ENCODE measurements around the gene BTBD16. TPM values are rescaled to one million over a fixed set of nuclear protein-coding genes. Genes with fewer than 3 reads are reported as not detected.

BTBD16 gene
- total RNA-seq, 1 donor from 2014 or later, result not detected

DNA sequence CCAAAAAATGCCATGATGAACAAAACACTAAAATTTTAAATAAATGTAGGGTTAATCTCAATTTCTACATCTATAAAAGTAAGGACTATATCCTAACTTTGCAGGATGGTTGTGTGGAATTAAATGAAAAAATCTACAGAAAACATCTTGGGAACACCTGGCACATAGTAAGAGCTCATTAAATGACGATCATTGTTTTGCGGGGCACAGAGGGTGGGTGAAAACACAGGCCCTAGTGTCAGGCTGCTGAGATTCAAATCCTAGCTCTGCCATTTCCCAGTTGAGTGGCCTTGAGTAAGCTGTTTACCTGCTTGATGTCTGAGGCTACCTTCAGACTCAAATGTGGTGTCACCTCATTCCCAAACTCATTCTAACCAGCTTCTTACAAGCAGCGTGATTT, 35.6 kb downstream of the BTBD16 start:
- no peaks in the 10 kb centered on the region for H3K36me3 ChIP-seq
- no peaks in the 10 kb centered on the region for H3K27me3 ChIP-seq
- TF ChIP-seq, protein P1, sequence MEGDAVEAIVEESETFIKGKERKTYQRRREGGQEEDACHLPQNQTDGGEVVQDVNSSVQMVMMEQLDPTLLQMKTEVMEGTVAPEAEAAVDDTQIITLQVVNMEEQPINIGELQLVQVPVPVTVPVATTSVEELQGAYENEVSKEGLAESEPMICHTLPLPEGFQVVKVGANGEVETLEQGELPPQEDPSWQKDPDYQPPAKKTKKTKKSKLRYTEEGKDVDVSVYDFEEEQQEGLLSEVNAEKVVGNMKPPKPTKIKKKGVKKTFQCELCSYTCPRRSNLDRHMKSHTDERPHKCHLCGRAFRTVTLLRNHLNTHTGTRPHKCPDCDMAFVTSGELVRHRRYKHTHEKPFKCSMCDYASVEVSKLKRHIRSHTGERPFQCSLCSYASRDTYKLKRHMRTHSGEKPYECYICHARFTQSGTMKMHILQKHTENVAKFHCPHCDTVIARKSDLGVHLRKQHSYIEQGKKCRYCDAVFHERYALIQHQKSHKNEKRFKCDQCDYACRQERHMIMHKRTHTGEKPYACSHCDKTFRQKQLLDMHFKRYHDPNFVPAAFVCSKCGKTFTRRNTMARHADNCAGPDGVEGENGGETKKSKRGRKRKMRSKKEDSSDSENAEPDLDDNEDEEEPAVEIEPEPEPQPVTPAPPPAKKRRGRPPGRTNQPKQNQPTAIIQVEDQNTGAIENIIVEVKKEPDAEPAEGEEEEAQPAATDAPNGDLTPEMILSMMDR (IDR thresholded peaks at IDR 0.05), result no peak
- peak overlapping the region; percentile 92 to 93 for H3K27ac ChIP-seq
- intact Hi-C loops (cut with DNase I), result loop anchor here (2.0 kb wide), 1 partner anchor 192 kb away; no protein-coding TSS in a partner anchor
- no peaks in the 10 kb centered on the region for H3K9me3 ChIP-seq
- H3K4me3 ChIP-seq, result no peak overlapping the region
- DNase-seq (ENCODE audit: low spot score in 2 of 2), result no peak
- peaks cover 10 to 14% of the 10 kb centered on the region in 2 donors for H3K4me1 ChIP-seq

DNA sequence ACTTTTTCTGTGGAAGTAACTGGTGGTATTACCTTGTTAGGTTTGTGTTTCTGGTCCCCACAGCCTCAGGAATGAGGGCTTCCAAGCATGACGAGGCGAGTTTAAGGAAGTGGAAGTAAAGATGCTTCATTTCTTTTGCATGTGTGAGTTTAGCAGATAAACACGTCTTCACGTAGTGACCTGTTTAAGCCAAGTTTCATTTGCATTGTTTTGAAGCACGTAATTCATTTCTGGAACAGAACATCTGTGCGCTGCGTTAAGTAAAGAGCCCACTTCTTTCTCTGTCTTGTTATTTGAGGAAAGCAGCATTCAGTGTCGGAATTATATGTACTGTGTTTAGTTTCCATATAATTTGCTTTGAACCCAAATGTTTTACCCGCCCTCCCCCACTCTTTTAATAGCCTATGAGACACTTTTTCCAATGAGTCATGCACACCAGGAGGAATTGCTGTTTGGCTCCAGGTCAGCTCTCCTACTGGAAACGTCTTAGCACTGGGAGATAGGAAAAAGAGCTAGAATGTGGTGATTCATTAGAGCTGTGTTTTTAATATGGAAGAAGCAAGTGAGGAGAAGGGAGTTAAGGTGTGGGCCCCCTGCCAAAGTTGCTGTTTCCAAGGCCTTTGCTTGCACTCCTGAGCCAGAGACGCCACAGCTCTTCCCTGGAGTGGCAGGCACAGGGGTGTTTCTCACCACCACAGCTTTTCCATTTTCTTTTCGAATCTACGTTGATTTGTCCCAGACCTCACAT, 36.7 kb downstream of the BTBD16 start:
- TF ChIP-seq, protein P1 (IDR thresholded peaks at IDR 0.05), result no peak
- peak; percentile 25 to 95 for DNase-seq (ENCODE audit: low spot score in 2 of 2)
- Histone ChIP-seq H3K36me3 (no peaks in the 10 kb centered on the region), H3K9me3 (no peaks in the 10 kb centered on the region), H3K27me3 (no peaks in the 10 kb centered on the region), H3K4me1 (peaks cover 10 to 14% of the 10 kb centered on the region in 2 donors), H3K27ac (peak overlapping the region; percentile 92 to 93), H3K4me3 (peak overlapping the region; percentile 4 to 40)
- intact Hi-C loops (cut with DNase I), result loop anchor here (1.0 to 2.0 kb wide), 4 partner anchors 16 to 191 kb away; partner anchors contain the start of gene PLEKHA1

DNA sequence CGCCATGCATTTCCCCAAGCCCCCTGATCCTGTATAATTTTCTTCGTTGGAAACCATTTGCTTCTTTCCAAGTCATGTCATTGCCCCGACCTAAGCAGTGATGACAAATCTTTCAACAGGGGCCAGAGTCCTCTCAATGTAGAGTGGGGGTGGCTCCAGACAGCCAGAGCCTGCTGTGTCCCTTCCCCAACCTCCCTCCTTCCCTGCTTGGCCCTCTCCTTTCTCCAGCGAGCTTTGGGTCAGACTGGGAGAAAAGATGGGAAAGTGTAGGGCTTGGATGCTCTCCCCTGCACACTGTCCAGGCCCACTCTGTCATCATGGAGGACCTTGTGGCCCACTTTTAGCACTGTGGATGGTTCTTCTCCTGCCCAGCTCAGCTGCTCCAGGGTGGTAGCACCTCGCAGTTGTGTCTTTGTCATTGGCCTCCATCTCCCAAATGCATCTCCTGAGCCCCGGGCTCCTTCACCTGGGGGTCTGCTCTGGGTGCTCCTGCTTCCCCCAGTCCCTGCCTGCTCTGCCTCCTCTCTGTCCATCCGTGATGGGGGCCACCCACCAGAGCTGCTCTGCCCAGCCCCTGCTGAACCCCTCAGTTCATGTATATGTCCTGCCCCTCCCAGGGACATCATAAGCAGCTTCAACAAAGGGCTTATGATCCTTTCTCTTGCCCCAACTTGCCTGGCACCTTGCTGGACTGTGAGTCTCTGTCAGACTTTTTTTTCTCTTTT, 37.5 kb downstream of the BTBD16 start:
- intact Hi-C loops (cut with DNase I), result loop anchor here (1.0 to 2.0 kb wide), 3 partner anchors 16 to 66 kb away; partner anchors contain the start of gene PLEKHA1

DNA sequence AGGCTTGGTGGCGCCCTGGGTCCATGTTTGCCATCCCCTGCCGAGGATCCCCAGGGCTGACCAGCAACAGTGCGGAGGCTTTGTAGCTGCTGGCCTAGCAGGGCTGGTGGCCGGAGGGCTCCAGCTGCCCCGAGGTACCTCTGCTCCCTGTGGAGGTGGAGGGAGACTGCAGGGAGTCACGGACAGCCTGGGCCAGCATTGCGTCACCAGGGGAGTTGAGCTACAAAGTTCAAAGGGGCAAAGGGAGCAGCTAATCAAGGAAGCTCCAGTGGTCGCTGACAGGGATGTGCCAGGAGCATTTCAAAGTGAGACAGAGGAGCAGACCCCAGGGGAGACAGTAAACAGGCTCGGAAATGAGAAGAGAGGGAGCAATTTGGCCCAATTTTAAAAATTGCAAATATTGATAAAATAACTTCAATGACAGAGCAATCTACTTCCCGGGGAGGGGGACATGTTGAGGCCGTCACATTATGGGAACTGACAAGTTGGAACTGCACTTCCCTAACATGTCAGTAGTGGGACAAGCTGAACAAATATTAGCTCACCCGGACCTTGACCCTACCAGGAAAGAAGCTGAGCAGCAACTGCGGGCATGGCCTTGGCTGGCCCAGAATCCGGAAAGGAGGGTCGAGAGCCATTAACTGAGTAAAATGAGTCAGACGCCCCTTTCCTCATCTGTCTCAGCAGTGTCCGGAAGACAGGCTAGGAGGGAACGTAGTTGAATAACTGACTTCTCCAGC, 39.4 kb downstream of the BTBD16 start:
- intact Hi-C loops (cut with DNase I), result no loop called here
- no peak overlapping the region for H3K4me3 ChIP-seq
- no peaks in the 10 kb centered on the region for H3K27me3 ChIP-seq
- no peaks in the 10 kb centered on the region for H3K36me3 ChIP-seq
- no peak for DNase-seq (ENCODE audit: low spot score in 2 of 2)
- TF ChIP-seq, protein P1 (IDR thresholded peaks at IDR 0.05), result no peak
- H3K4me1 ChIP-seq, result peaks cover 10 to 14% of the 10 kb centered on the region in 2 donors
- H3K27ac ChIP-seq, result peak overlapping the region; percentile 92 to 93
- H3K9me3 ChIP-seq, result no peaks in the 10 kb centered on the region

More for the DNA sequence above, 37.5 kb downstream of the BTBD16 start:
- Histone ChIP-seq H3K4me3 (peak overlapping the region; percentile 0 to 40), H3K27me3 (no peaks in the 10 kb centered on the region), H3K9me3 (no peaks in the 10 kb centered on the region), H3K27ac (peak overlapping the region; percentile 92 to 93), H3K36me3 (no peaks in the 10 kb centered on the region), H3K4me1 (peaks cover 10 to 14% of the 10 kb centered on the region in 2 donors)
- no peak for DNase-seq (ENCODE audit: low spot score in 2 of 2)
- TF ChIP-seq, protein P1 (IDR thresholded peaks at IDR 0.05), result no peak

DNA sequence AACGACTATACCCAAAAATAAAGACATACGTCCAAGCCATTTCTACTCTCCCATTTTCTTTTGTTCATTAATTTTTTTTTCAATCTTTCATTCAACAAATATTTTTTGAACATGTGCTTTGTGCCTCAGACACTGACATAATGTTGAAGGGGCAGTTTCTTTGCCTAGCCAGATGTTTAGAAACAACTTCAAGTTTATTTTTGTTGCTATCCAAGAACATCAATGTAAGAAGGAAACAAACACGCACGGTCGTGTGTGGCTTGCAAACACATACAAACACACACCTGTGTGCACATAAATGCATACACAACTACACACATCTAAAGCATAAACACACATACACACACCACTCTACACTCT, 39.9 kb downstream of the BTBD16 start:
- H3K27me3 ChIP-seq, result no peaks in the 10 kb centered on the region
- H3K9me3 ChIP-seq, result no peaks in the 10 kb centered on the region
- TF ChIP-seq, protein P1 (IDR thresholded peaks at IDR 0.05), result no peak
- H3K27ac ChIP-seq, result no peak overlapping the region
- no peaks in the 10 kb centered on the region for H3K36me3 ChIP-seq
- intact Hi-C loops (cut with DNase I), result no loop called here
- peaks cover 10 to 14% of the 10 kb centered on the region in 2 donors for H3K4me1 ChIP-seq
- H3K4me3 ChIP-seq, result no peak overlapping the region
- DNase-seq (ENCODE audit: low spot score in 2 of 2), result no peak
